SH-SY5Y (cell line): ENCODE measurements around the gene WWOX.

Source experiments
- GATA2 ChIP-seq: IDR thresholded peaks from 2 replicates; pipeline ENCODE4 v1.6.1; 2011; ENCODE audit warnings: mild to moderate bottlenecking, low read depth, low read length
- GATA3 ChIP-seq: IDR thresholded peaks from 2 replicates; pipeline ENCODE4 v1.6.1; 2011; ENCODE audit warnings: low read depth, mild to moderate bottlenecking, low read length, moderate library complexity

Gene WWOX

DNA sequence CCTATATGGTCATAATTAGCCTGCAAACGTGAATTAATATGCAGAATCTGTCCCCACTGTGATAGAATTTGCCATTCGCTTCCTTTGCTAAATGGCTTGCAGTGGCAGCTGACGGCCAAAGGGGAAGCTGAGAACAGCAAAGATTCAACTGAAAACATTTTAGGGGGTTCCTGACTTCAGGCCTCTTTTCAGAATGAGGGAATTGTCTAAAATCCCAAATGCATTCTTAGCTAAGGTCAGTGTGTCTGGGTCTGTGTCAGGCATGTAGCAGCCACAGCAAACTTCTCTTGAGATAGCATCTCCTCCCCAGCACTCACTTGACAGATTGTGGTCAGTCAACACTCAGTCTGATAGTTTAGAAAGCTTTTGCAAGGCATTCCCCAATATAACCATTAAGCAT lies 701.1 kb downstream of the WWOX start:
- TF ChIP-seq GATA3 (no peak), GATA2 (no peak)

DNA sequence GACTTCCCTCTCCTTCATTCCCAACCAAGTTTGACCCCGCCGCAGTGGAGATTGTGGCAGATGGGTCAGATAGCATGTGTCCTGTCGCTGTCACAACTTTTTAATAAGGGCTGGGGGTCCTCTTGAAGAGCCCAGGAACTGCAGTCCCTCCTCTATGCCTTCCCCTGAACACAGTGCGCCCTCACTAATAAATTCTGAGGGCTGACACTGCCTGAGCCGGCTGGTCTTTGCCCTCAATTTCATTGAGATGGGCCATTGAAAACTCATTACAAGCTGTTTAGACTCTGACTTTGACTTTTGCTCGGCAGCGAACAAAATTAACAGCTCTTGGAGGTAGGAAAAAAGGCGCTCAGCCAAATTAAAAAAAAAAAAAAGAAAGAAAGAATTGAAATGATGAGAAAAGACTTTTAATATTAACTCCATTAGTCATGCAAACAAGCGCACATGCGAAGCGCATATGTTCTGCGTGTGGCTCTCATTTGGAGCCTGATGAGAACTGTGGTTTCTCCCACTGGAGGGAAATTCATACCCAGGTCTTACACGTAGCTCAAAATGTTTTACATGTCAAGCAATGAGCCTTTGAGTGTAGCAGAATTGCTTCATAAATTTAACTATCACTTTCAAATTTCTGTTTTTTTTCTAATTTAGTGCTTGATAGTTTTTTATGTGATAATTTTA lies 704.7 kb downstream of the WWOX start:
- TF ChIP-seq GATA2, result no peak
- TF ChIP-seq GATA3, result no peak

DNA sequence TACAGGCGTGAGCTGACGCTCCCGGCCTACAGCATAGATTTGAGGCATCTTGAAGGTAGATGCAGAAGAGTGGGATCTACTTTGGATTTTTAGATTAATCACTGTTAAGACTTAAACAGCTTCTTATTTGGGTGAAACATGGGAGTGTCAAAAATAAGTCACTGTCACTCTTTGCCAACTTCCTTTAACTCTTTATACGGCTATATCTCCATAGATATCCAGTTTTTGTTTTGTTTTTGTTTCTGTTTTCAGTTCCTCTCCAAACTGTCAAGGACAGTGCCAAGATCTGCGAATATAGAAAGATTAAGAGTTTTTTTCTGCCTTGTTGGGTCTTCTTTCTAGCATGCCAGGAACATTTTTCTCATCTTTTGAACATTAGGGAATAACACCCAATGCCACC lies 706.1 kb downstream of the WWOX start:
- no peak for TF ChIP-seq GATA2
- TF ChIP-seq GATA3, result no peak

DNA sequence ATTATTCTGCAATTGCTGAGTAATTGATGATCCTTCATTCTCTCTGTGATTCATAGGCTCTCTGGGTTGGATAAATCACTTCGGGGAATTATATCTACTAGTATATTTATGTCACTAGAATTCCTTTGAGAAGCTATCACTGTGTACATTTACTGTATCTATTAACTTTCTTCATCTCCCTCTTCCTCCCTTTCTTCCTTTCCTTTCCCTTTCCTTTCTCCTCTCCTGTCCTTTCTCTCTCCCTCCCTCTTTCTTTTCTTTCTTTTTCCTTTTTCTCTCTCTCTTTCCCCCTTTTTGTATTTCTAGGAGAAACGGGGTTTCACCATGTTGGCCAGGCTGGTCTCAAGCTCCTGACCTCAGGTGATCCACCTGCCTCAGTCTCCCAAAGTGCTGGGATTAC lies 711.8 kb downstream of the WWOX start:
- TF ChIP-seq GATA2 (no peak), GATA3 (no peak)

DNA sequence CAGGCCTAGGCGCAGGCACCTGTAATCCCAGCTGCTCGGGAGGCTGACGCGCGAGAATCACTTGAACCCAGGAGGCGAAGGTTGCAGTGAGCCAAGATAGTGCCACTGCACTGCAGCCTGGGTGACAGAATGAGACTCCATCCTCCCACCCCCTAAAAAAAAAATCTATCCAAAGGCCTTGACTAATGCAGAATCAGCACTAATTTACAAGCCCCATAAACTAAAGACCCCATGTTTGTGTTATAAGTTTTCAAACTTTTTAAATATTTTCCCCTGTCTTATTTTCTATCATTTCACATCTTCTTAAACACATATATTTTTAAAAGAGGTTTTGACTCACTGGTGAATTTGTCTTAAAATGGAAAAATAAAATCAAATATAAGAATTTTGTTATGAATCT lies 713.1 kb downstream of the WWOX start:
- no peak for TF ChIP-seq GATA2
- TF ChIP-seq GATA3, result no peak

DNA sequence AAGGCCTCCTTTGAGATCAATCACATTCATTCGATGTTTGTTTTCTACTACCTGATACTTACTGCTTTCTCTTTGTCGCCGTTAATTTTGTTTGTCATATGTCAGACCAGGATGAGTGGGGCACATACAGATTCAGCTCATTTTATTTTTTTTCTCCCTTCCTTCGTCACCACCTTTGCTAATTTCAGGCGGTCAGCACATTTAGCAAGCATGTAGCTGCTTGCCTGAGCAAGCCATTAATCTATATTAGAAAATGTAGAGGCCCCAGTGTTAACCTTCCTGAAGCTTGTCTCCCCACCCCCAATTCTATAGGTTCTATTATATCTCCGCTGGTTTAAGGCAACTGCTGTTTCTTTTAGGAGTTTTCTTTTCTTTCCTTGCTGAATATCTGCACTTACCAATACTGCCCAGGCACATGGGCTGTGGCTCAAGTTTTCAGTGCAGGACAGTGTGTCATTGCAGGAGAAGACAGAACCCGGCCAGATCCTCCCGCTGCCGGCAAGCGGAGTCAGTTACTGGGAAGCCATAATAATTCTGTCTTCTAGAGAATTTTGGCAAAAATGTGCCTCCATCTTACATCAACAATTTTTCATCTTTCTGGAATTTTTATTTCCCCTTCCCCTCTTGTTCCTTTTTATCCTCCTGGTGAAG lies 714.3 kb downstream of the WWOX start:
- no peak for TF ChIP-seq GATA3
- no peak for TF ChIP-seq GATA2

DNA sequence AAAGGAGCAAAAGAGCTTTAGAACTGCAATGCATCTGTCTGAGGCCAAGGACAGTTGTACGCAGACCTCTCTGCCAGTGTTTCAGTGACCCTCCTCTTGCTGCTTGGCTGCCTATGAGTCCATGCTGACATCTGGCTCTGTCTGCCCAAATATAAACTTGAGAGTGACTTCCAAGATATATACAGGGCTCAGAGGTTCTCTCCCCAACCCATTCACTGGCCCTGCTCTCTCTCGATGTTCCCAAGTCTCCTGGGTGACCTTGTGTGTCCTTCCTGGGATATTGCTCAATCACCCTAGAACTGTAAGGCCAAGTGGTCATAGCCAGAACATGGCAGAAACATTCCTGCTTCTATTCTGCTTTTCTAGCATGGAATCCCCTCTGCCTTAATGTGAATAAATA lies 716.3 kb downstream of the WWOX start:
- no peak for TF ChIP-seq GATA2
- no peak for TF ChIP-seq GATA3

DNA sequence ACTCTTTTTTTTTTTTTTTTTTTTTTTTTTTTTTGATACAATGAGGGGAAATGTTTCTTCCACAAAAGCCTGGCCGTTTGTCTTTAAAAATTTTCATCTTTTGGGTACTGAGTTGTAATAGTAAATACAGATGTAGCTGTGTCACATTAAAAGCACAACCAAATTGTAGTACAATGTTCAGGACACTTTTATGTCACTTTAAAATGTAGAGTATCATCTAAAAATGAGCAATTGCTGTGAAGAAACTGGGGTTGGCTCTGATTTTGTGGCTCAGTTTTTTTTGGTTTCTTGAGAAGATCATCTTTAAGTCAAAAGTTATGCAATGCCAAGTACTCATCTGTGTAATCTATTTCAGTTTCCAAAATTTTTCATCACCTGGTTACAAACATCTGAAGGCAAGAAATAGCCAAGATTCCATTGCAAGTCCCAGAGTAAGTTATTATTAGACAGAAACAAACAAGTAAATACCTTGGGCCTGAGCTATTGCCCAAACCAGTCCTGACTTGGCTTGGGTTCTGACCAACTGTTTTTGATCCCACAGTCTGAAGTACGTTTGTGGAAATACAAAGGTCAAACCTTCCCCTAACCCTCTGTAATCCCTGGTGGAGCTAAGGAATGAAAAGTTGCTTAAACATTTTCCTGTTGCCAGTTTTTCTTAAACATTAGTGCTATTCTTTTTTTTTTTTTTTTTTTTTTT lies 717.2 kb downstream of the WWOX start:
- no peak for TF ChIP-seq GATA2
- no peak for TF ChIP-seq GATA3

DNA sequence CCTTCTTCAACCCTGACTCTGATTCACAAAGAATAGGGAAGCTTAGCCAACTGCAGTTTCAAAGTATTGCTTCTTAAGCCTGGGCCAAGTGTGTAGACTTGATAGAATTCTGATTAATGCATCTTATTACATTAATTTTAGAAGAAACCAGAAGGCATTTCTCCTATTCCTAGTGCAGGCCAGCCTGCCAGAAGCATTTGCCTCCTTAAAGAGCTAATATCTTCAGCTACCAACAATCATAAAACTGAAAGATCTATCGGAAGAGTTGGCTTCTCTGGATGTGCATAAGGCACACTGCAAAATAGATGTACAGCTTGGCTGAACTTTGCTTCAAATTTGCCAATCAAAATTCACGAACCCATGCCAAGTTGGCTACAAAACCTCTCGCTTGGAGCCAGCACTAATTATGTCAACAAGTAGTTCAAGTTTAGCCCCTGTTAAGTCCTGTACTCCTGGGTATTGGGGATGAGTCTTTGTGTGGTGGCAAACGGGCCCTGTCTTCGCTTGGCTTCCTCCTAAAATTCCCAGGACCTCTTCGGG lies 717.8 kb downstream of the WWOX start:
- TF ChIP-seq GATA3 (no peak), GATA2 (no peak)

DNA sequence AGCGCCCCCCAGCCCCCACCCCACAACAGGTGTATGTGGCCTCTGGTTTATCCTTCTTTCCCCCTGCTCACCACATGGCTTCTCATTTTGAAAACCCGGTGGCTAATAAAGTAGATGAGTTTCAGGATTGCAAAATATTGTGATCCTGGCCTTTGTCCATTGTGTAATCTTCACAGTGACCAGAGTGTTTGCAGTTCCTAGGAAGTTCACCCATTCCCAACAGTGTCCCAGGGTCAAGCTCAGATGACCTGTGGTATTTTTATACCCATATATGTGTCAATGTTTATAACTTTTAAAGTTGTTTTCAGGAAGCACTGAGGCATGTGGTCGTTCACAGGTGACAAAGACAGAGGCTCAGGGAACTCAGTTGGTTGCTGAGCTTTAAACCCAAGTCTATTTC lies 721.9 kb downstream of the WWOX start:
- TF ChIP-seq GATA3 (no peak), GATA2 (no peak)

DNA sequence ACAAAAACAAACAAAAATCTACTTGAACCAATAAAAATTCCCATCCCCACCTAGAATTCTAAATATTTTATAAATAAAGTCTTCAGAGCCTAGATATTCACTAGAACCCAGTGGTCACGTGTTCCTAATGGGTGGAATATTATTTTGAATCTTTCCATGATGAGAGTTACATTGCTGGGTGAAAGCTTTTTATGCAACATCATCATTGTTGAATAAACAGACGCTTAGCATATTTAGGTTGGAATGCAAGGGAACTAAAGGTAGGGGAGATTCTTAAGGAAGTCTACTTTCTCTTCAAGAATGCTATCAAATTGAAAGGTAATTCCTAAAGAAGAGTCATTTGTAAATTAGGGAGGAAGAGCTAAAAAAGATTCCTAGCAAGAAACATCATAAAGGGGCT lies 723.1 kb downstream of the WWOX start:
- TF ChIP-seq GATA2, result no peak
- TF ChIP-seq GATA3, result no peak

DNA sequence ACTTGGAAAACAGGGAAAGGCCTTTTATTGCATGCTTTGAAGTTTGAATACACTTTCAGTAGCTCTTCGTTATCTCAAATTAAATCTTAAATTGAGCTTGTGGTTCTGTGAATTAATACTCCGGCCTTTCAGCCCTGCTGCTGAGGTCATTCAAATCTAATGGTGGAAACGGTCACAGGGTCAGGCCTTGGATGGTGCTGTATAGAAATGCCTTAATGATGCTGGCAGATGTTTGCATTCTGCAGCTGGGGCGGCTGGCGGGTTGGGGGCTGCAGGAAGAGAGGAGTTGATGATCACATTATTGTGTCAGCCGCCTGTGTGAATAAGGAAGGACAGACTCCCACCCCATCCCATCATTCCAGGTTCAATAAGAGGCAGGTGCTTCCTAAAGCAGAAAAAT lies 723.6 kb downstream of the WWOX start:
- TF ChIP-seq GATA3 (no peak), GATA2 (no peak)

DNA sequence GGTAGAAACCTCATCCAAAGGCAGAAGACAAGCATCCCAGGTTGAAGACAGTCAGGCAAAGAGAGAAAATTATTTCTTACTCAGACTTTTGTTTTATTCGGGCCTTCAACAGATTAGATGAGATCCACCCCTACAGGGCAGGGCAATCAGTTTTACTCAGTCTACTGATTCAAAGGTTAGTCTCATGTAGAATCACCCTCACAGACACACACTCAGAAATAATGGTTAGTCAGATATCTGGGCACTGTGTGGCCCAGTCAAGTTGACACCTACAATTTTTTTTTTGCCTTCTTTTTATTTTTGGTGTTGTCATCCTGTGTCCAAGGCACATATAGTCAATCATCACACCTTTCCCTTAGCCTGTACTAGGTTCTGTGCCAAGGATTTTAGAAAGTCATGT lies 729.8 kb downstream of the WWOX start:
- TF ChIP-seq GATA2 (no peak), GATA3 (no peak)

DNA sequence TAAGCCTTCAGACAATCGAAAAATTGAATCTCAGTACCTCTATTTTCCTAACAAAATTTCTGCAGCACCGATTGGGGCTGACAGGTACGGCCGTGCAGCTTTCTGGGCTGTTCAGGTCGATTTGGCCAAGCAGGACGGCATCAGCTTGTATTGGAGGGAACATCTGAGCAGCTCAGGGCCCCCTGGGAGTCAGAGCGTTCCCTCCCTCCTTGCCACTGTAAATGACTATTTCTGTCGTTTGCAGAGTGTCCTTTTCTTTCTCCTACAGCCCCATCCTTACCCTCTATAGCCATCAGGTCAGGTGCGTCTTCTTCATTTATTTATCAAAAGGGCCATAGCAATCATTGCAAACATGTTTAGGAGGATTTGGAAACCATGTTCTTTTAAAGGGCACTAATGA lies 731.1 kb downstream of the WWOX start:
- TF ChIP-seq GATA2 (no peak), GATA3 (no peak)

DNA sequence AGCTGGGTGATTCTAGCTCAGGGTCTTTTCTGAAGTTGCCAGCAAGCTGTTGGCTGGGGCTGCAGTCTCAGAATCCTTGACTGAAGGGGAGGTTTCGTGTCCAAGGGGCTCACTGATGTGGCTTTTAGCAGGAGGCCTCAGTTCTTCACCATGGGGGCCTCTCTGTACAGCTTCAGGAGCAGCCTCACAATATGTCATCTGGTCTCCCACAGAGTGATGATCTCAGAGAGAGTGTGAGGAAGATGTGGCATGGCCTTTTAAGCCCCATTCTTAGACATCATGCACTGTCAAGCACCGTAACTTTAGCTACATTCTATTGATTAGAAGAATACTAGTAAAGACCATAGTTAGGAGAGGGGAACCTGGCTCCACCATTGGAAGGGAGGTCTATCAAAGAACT lies 732.6 kb downstream of the WWOX start:
- no peak for TF ChIP-seq GATA2
- no peak for TF ChIP-seq GATA3
